ENCODE data around the gene NCR2. TPM values are rescaled to one million over a fixed set of nuclear protein-coding genes. Genes with fewer than 3 reads are reported as not detected.

Gene NCR2
- total RNA-seq, 1 donor from 2014 or later: not detected

GRCh38 chr6:41332241-41332640 lies 3.2 kb upstream of the NCR2 start:
- no peak for TF ChIP-seq CTCF (IDR thresholded peaks at IDR 0.05; ENCODE audit: unreplicated experiment)
- Mint-ChIP-seq H3K9me3 (ENCODE audit: low read depth) (no peaks in the 10 kb centered on the region), H3K4me1 (ENCODE audit: low read depth) (no peaks in the 10 kb centered on the region), H3K27me3 (peaks cover 28% of the 10 kb centered on the region), H3K27ac (no peak overlapping the region), H3K36me3 (ENCODE audit: insufficient read depth) (no peaks in the 10 kb centered on the region), H3K4me3 (ENCODE audit: low read depth) (no peak overlapping the region)
- no peak for DNase-seq (ENCODE audit: low spot score, unreplicated experiment)

- H3K4me3 Mint-ChIP-seq (ENCODE audit: low read depth): no peak overlapping the region
- no peak overlapping the region for H3K27ac Mint-ChIP-seq
- no peaks in the 10 kb centered on the region for H3K9me3 Mint-ChIP-seq (ENCODE audit: low read depth)
- peaks cover 28% of the 10 kb centered on the region for H3K27me3 Mint-ChIP-seq
- no peak for TF ChIP-seq CTCF (IDR thresholded peaks at IDR 0.05; ENCODE audit: unreplicated experiment)
- H3K36me3 Mint-ChIP-seq (ENCODE audit: insufficient read depth): no peaks in the 10 kb centered on the region
- H3K4me1 Mint-ChIP-seq (ENCODE audit: low read depth): no peaks in the 10 kb centered on the region
- no peak for DNase-seq (ENCODE audit: low spot score, unreplicated experiment)
These were observed 2.3 kb upstream of the NCR2 start for GRCh38 chr6:41332842-41333736.

- Mint-ChIP-seq H3K36me3 (ENCODE audit: insufficient read depth) (no peaks in the 10 kb centered on the region), H3K4me3 (ENCODE audit: low read depth) (no peak overlapping the region), H3K27me3 (peaks cover 32% of the 10 kb centered on the region), H3K9me3 (ENCODE audit: low read depth) (no peaks in the 10 kb centered on the region), H3K27ac (no peak overlapping the region), H3K4me1 (ENCODE audit: low read depth) (no peaks in the 10 kb centered on the region)
- TF ChIP-seq CTCF (IDR thresholded peaks at IDR 0.05; ENCODE audit: unreplicated experiment): peak; percentile 37
- DNase-seq (ENCODE audit: low spot score, unreplicated experiment): no peak
These were observed 847 bp upstream of the NCR2 start for GRCh38 chr6:41334482-41335040.

GRCh38 chr6:41335943-41336342 lies 535 bp downstream of the NCR2 start:
- peaks cover 37% of the 10 kb centered on the region for H3K27me3 Mint-ChIP-seq
- H3K36me3 Mint-ChIP-seq (ENCODE audit: insufficient read depth): no peaks in the 10 kb centered on the region
- H3K4me1 Mint-ChIP-seq (ENCODE audit: low read depth): no peaks in the 10 kb centered on the region
- TF ChIP-seq CTCF (IDR thresholded peaks at IDR 0.05; ENCODE audit: unreplicated experiment): no peak
- DNase-seq (ENCODE audit: low spot score, unreplicated experiment): no peak
- H3K4me3 Mint-ChIP-seq (ENCODE audit: low read depth): no peak overlapping the region
- H3K9me3 Mint-ChIP-seq (ENCODE audit: low read depth): no peaks in the 10 kb centered on the region
- no peak overlapping the region for H3K27ac Mint-ChIP-seq

- DNase-seq (ENCODE audit: low spot score, unreplicated experiment): no peak
- Mint-ChIP-seq H3K9me3 (ENCODE audit: low read depth) (no peaks in the 10 kb centered on the region), H3K27ac (no peak overlapping the region), H3K4me3 (ENCODE audit: low read depth) (no peak overlapping the region), H3K27me3 (peaks cover 37% of the 10 kb centered on the region), H3K36me3 (ENCODE audit: insufficient read depth) (no peaks in the 10 kb centered on the region), H3K4me1 (ENCODE audit: low read depth) (no peaks in the 10 kb centered on the region)
- TF ChIP-seq CTCF (IDR thresholded peaks at IDR 0.05; ENCODE audit: unreplicated experiment): no peak
These were observed 1.4 kb downstream of the NCR2 start for GRCh38 chr6:41336824-41337223.

All from progenitor cell of endocrine pancreas (in vitro differentiated cells).